Fibroblast of upper back skin (primary cell): ENCODE measurements around the gene UBP1.
"Not testable (repeated sequence)": the region's sequence is repeated elsewhere in the genome, so short reads cannot be mapped to it uniquely, and the experiment has no call there.

Source experiments
- DNase-seq: peaks from one replicate; pipeline ENCODE4 v3.0.0-alpha.2; 2013

Gene UBP1

GRCh38 chr3:33440328-33441224, at the start of gene UBP1:
Gene UBP1, minus strand, starts transcription at chr3:33440405. Its CDS starts 557 bp downstream, at chr3:33439848.
- peak; percentile 100 for DNase-seq

- peak; percentile 10 for DNase-seq
These were observed 48.5 kb upstream of the UBP1 start for GRCh38 chr3:33488683-33489082.

- no peak for DNase-seq
These were observed 48.0 kb upstream of the UBP1 start for GRCh38 chr3:33488246-33488645.

GRCh38 chr3:33482111-33482521, 41.9 kb upstream of the UBP1 start:
- peak; percentile 67 for DNase-seq

GRCh38 chr3:33474896-33475295, 34.7 kb upstream of the UBP1 start:
- DNase-seq: no peak

- DNase-seq: no peak
These were observed 33.6 kb upstream of the UBP1 start for GRCh38 chr3:33473813-33474212.

- DNase-seq: peak; percentile 3
These were observed 27.6 kb upstream of the UBP1 start for GRCh38 chr3:33467786-33468185.

GRCh38 chr3:33461097-33461496, 20.9 kb upstream of the UBP1 start:
- no peak for DNase-seq

GRCh38 chr3:33459577-33459976, 19.4 kb upstream of the UBP1 start:
- not testable (repeated sequence) for DNase-seq

GRCh38 chr3:33458446-33458845, 18.2 kb upstream of the UBP1 start:
- DNase-seq: no peak

GRCh38 chr3:33456756-33457155, 16.6 kb upstream of the UBP1 start:
- no peak for DNase-seq

GRCh38 chr3:33453331-33453761, 13.1 kb upstream of the UBP1 start:
- no peak for DNase-seq

GRCh38 chr3:33451994-33452393, 11.8 kb upstream of the UBP1 start:
- not testable (repeated sequence) for DNase-seq

- DNase-seq: no peak
These were observed 7.8 kb upstream of the UBP1 start for GRCh38 chr3:33447958-33448357.

- DNase-seq: not testable (repeated sequence)
These were observed 7.0 kb upstream of the UBP1 start for GRCh38 chr3:33447256-33447625.

GRCh38 chr3:33442190-33442589, 2.0 kb upstream of the UBP1 start:
- DNase-seq: no peak

- DNase-seq: no peak
These were observed 1.2 kb upstream of the UBP1 start for GRCh38 chr3:33441225-33441976.

GRCh38 chr3:33439546-33440327, 468 bp downstream of the UBP1 start:
- peak; percentile 22 for DNase-seq

GRCh38 chr3:33438881-33439545, 1.2 kb downstream of the UBP1 start:
- DNase-seq: peak; percentile 49

- peak; percentile 62 for DNase-seq
These were observed 1.9 kb downstream of the UBP1 start for GRCh38 chr3:33438284-33438668.

- peak; percentile 38 for DNase-seq
These were observed 2.5 kb downstream of the UBP1 start for GRCh38 chr3:33437556-33438283.

- DNase-seq: peak; percentile 19
These were observed 6.4 kb downstream of the UBP1 start for GRCh38 chr3:33433843-33434242.
